SU-DHL-6 (cell line): ENCODE data around the gene EFNA5.

Experiments used
- H2AFZ ChIP-seq: fragments of 200-600 bp; sonication (generic); 2 replicates; pipeline ENCODE4 v1.6.1; 2014; ENCODE audit warnings: low read depth, mild to moderate bottlenecking, moderate library complexity, mixed read lengths, antibody characterized with exemption, low read length; ENCODE audit not compliant: severe bottlenecking
- H3F3A ChIP-seq: fragments of 200-600 bp; shearing (Covaris generic); 2 replicates; pipeline ENCODE4 v1.6.0; 2016; ENCODE audit warnings: antibody characterized with exemption, mild to moderate bottlenecking; ENCODE audit not compliant: insufficient read depth
- H3K27ac ChIP-seq: fragments of 200-600 bp; sonication (generic); 2 replicates; pipeline ENCODE4 v1.5.1; 2016; ENCODE audit warnings: low read depth, mild to moderate bottlenecking, low read length, moderate library complexity, mixed read lengths
- H3K27me3 ChIP-seq: fragments of 200-600 bp; sonication (generic), shearing (Covaris generic); 2 replicates; pipeline ENCODE4 v1.6.0; 2014; ENCODE audit warnings: mild to moderate bottlenecking, low read length
- H3K36me3 ChIP-seq: fragments of 200-600 bp; sonication (generic); 2 replicates; pipeline ENCODE4 v1.6.1; 2014; ENCODE audit warnings: mild to moderate bottlenecking, low read length, mixed read lengths
- H3K4me2 ChIP-seq: fragments of 300-600, 200-600 bp; shearing (Covaris generic), sonication (generic); 2 replicates; pipeline ENCODE4 v1.6.0; 2014; ENCODE audit warnings: low read length, low read depth, mild to moderate bottlenecking; ENCODE audit not compliant: poor library complexity, severe bottlenecking
- H3K4me3 ChIP-seq: fragments of 200-600 bp; sonication (generic); 2 replicates; pipeline ENCODE4 v1.5.1; 2014; ENCODE audit warnings: antibody characterized with exemption, low read length, mild to moderate bottlenecking, mixed read lengths; ENCODE audit not compliant: insufficient read depth, poor library complexity, severe bottlenecking
- H3K79me2 ChIP-seq: fragments of 200-600 bp; sonication (generic); 2 replicates; pipeline ENCODE4 v1.6.1; 2014; ENCODE audit warnings: mild to moderate bottlenecking, low read length, moderate library complexity; ENCODE audit not compliant: insufficient read depth
- H3K9ac ChIP-seq: fragments of 200-600 bp; sonication (generic); 2 replicates; pipeline ENCODE4 v1.7.0; 2014; ENCODE audit warnings: mild to moderate bottlenecking, low read length
- H3K9me2 ChIP-seq: fragments of 200-600 bp; sonication (generic); replicated peaks from 2 replicates; pipeline ENCODE4 v1.6.1; 2014; ENCODE audit warnings: low read length; ENCODE audit not compliant: insufficient read depth
- H3K9me3 ChIP-seq: fragments of 200-600 bp; sonication (generic); 2 replicates; pipeline ENCODE4 v1.6.1; 2014; ENCODE audit warnings: low read length, mixed read lengths; ENCODE audit not compliant: insufficient read depth
- H4K20me1 ChIP-seq: fragments of 200-600 bp; sonication (generic); 2 replicates; pipeline ENCODE4 v1.6.1; 2014; ENCODE audit warnings: low read depth, mild to moderate bottlenecking, antibody characterized with exemption, low read length, moderate library complexity, mixed read lengths
- EZH2phosphoT487 ChIP-seq: fragments of 200-600 bp; sonication (generic), shearing (Covaris generic); conservative IDR thresholded peaks from 2 replicates; pipeline ENCODE4 v1.6.1; 2018; ENCODE audit warnings: mild to moderate bottlenecking, antibody characterized with exemption, low read length, moderate library complexity, mixed read lengths
- TF ChIP-seq, protein P1 (sequence below): fragments of 200-600 bp; sonication (generic); IDR thresholded peaks from one replicate; pipeline ENCODE4 v1.5.1; 2017; ENCODE audit warnings: antibody characterized with exemption, mild to moderate bottlenecking, low read length, moderate library complexity; ENCODE audit not compliant: insufficient read depth, poor library complexity, severe bottlenecking

Gene EFNA5

DNA sequence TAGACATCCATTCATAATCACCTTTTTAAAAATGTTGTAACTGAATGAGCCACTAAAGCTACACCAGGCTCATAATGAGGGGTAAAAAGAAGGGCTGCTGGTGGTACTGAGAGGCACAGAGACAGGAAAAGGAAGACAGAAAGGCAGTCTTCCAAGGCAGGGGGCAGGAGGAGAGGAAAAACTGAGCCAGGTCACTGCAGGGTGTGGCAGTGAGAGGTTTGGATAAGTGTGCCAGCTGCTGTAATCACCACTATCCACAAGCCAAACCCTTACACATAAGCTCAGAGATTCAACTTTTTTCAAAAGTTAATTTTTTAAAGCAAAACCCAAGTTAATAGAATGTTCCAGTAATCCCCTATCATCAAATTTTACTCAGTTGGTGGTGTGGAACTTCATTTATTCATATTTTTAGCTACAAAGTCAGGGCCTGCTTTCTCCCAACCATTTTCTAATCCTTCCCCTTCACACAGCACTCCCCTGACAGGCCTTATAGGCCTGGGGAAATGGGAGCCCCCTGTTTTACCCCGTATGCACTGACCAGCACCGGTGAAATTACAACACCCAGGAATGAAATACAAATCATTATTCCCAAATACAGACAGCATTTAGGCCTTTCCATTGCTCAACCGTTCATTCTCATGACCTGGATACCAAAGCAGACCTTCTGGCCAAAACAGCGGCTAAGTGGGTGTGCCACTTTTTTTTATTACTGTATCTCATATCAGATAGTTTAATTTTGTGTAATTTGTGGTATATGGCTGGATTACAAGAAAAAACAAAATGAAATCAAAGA, 76.3 kb downstream of the EFNA5 start:
- no peak overlapping the region for H3K4me2 ChIP-seq

DNA sequence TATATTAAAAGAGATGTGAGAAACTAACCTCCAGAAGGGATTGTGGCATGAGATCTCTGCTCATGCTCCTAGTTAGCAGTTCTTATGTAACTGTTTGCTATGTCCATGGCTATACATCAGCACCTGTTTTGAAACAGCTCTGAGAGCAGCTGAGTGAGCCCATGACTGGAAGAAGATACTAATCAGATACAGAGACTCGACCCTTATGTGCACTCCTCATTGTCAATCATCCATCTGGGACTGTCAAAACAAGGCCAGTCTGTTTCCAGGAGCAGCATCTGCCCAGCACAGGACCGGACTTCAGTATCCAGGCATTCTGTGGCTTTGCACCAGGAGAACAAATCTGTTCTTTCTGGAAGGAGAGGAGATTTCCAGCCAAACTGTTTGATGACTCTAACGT, 77.7 kb downstream of the EFNA5 start:
- H3K36me3 ChIP-seq, result no peaks in the 10 kb centered on the region
- no peaks in the 10 kb centered on the region for H3F3A ChIP-seq
- TF ChIP-seq, protein P1, sequence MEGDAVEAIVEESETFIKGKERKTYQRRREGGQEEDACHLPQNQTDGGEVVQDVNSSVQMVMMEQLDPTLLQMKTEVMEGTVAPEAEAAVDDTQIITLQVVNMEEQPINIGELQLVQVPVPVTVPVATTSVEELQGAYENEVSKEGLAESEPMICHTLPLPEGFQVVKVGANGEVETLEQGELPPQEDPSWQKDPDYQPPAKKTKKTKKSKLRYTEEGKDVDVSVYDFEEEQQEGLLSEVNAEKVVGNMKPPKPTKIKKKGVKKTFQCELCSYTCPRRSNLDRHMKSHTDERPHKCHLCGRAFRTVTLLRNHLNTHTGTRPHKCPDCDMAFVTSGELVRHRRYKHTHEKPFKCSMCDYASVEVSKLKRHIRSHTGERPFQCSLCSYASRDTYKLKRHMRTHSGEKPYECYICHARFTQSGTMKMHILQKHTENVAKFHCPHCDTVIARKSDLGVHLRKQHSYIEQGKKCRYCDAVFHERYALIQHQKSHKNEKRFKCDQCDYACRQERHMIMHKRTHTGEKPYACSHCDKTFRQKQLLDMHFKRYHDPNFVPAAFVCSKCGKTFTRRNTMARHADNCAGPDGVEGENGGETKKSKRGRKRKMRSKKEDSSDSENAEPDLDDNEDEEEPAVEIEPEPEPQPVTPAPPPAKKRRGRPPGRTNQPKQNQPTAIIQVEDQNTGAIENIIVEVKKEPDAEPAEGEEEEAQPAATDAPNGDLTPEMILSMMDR, result no peak
- TF ChIP-seq EZH2phosphoT487, result no peak
- no peak overlapping the region for H3K27ac ChIP-seq
- H3K79me2 ChIP-seq, result no peaks in the 10 kb centered on the region
- no peaks in the 10 kb centered on the region for H4K20me1 ChIP-seq
- no peak overlapping the region for H3K9ac ChIP-seq
- no peak overlapping the region for H3K4me3 ChIP-seq
- no peaks in the 10 kb centered on the region for H3K9me2 ChIP-seq
- H2AFZ ChIP-seq, result peak overlapping the region; percentile 37
- no peak overlapping the region for H3K4me2 ChIP-seq
- no peaks in the 10 kb centered on the region for H3K27me3 ChIP-seq
- no peaks in the 10 kb centered on the region for H3K9me3 ChIP-seq

More for the DNA sequence above, 76.3 kb downstream of the EFNA5 start:
- Histone ChIP-seq H3F3A (no peaks in the 10 kb centered on the region), H2AFZ (no peak overlapping the region), H3K9me2 (no peaks in the 10 kb centered on the region), H3K79me2 (no peaks in the 10 kb centered on the region), H3K36me3 (no peaks in the 10 kb centered on the region), H3K27me3 (no peaks in the 10 kb centered on the region), H3K9me3 (no peaks in the 10 kb centered on the region), H3K9ac (no peak overlapping the region), H3K27ac (no peak overlapping the region), H3K4me3 (no peak overlapping the region), H4K20me1 (no peaks in the 10 kb centered on the region)
- TF ChIP-seq, protein P1, result no peak
- no peak for TF ChIP-seq EZH2phosphoT487

DNA sequence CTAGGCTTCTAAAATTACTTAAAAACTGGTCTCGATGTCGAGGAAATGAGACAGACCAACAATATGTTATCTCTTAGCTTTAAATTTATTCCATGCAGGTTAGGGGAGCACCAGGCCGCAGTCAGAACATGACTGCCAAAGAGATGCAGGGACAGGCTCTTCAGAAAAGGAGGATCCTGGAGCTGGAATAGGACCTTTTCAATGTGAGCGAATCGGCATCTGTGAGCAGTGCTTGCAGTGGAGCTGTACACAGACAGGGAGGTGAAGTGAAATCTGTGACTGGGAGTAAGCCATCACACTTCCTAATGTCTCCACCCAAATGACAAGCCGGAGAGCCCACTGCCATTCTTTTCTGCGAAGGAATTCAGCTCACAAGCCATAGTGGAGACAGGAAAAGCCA, 78.2 kb downstream of the EFNA5 start:
- Histone ChIP-seq H4K20me1 (no peaks in the 10 kb centered on the region), H2AFZ (no peak overlapping the region), H3K4me3 (no peak overlapping the region), H3K9me3 (no peaks in the 10 kb centered on the region), H3K79me2 (no peaks in the 10 kb centered on the region), H3K27me3 (no peaks in the 10 kb centered on the region), H3K9ac (no peak overlapping the region), H3F3A (no peaks in the 10 kb centered on the region), H3K9me2 (no peaks in the 10 kb centered on the region), H3K4me2 (no peak overlapping the region), H3K27ac (no peak overlapping the region), H3K36me3 (no peaks in the 10 kb centered on the region)
- TF ChIP-seq EZH2phosphoT487, result no peak
- TF ChIP-seq, protein P1, result no peak
